ENCODE data around the gene SLC2A3. TPM values are rescaled to one million over a fixed set of nuclear protein-coding genes. Genes with fewer than 3 reads are reported as not detected.
A peak's percentile ranks its signal among the peaks of the same experiment; 100 is the strongest.
"Not testable (repeated sequence)": the region's sequence is repeated elsewhere in the genome, so short reads cannot be mapped to it uniquely, and the experiment has no call there.

SLC2A3 gene
- total RNA-seq, 1 experiment from 2014 or later: 717 TPM

- Mint-ChIP-seq H3K9me3 (no peaks in the 10 kb centered on the region), H3K27ac (0 out of 2 replicates have a peak overlapping the region, but pooled peaks have one; percentile 33), H3K4me3 (no peak overlapping the region), H3K36me3 (peaks cover 18% of the 10 kb centered on the region), H3K27me3 (ENCODE audit: low read depth) (no peaks in the 10 kb centered on the region), H3K4me1 (peaks cover 8% of the 10 kb centered on the region)
- no peak for TF ChIP-seq CDX4 (CRISPR knock-in tag; IDR thresholded peaks at IDR 0.05; ENCODE audit: borderline replicate concordance)
- no peak for TF ChIP-seq SOX15 (CRISPR knock-in tag; IDR thresholded peaks at IDR 0.05)
- no peak for TF ChIP-seq E2F1 (CRISPR knock-in tag; IDR thresholded peaks at IDR 0.05)
- no peak for TF ChIP-seq JUN (CRISPR knock-in tag; IDR thresholded peaks at IDR 0.05)
- TF ChIP-seq USF2 (CRISPR knock-in tag; IDR thresholded peaks at IDR 0.05): no peak
- ATAC-seq (no peak), DNase-seq (ENCODE audit: low spot score) (no peak)
- ChIA-PET CTCF (no interaction called here), POLR2A (no interaction called here)
Observed at GRCh38 chr12:7899755-7900154, 36.2 kb downstream of the SLC2A3 start.

GRCh38 chr12:7896726-7897125 lies 39.3 kb downstream of the SLC2A3 start:
- H3K4me3 Mint-ChIP-seq; H3K27ac Mint-ChIP-seq; ATAC-seq; CTCF ChIA-PET; H3K9me3 Mint-ChIP-seq; DNase-seq (ENCODE audit: low spot score); POLR2A ChIA-PET; H3K27me3 Mint-ChIP-seq (ENCODE audit: low read depth): not testable (repeated sequence)
- H3K4me1 Mint-ChIP-seq: peaks cover 18% of the 10 kb centered on the region
- peaks cover 18% of the 10 kb centered on the region for H3K36me3 Mint-ChIP-seq

- peaks cover 44% of the 10 kb centered on the region for H3K4me1 Mint-ChIP-seq
- no peaks in the 10 kb centered on the region for H3K27me3 Mint-ChIP-seq (ENCODE audit: low read depth)
- DNase-seq (ENCODE audit: low spot score): no peak
- no peaks in the 10 kb centered on the region for H3K9me3 Mint-ChIP-seq
- peak overlapping the region; percentile 40; the same call in 1 of the 2 replicates for H3K4me3 Mint-ChIP-seq
- peak overlapping the region; percentile 99 for H3K27ac Mint-ChIP-seq
- CTCF ChIA-PET: interaction anchor here (0.6 to 2.4 kb wide), 7 partner anchors 14 to 103 kb away, joined by 3 to 9 read pairs (median 3); no protein-coding TSS in a partner anchor
- H3K36me3 Mint-ChIP-seq: peaks cover 6% of the 10 kb centered on the region
- peak; percentile 46 for ATAC-seq
- POLR2A ChIA-PET: interaction anchor here (1.0 kb wide), 1 partner anchor 13 kb away, joined by 3 read pairs; no protein-coding TSS in a partner anchor
- TF ChIP-seq MYBL2 (CRISPR knock-in tag; IDR thresholded peaks at IDR 0.05) (no peak), PRRX2 (CRISPR knock-in tag; IDR thresholded peaks at IDR 0.05) (no peak), ZMAT4 (CRISPR knock-in tag; IDR thresholded peaks at IDR 0.05) (no peak), GRHL2 (CRISPR knock-in tag; IDR thresholded peaks at IDR 0.05; ENCODE audit: insufficient replicate concordance, severe bottlenecking) (no peak), NFATC4 (CRISPR knock-in tag; IDR thresholded peaks at IDR 0.05) (no peak), ZNF532 (CRISPR knock-in tag; IDR thresholded peaks at IDR 0.05; ENCODE audit: borderline replicate concordance) (no peak), TEAD1 (CRISPR knock-in tag; IDR thresholded peaks at IDR 0.05) (no peak), ATF3 (CRISPR knock-in tag; conservative IDR thresholded peaks at IDR 0.05) (no peak), ERG (CRISPR knock-in tag; IDR thresholded peaks at IDR 0.05) (no peak), TP53 (CRISPR knock-in tag; IDR thresholded peaks at IDR 0.05) (no peak), CTCF (IDR thresholded peaks at IDR 0.05) (no peak), E2F1 (CRISPR knock-in tag; IDR thresholded peaks at IDR 0.05) (no peak), CDX4 (CRISPR knock-in tag; IDR thresholded peaks at IDR 0.05; ENCODE audit: borderline replicate concordance) (no peak)
Observed at GRCh38 chr12:7892186-7892980, 43.6 kb downstream of the SLC2A3 start.

Measured in WTC11 (cell line).